Measurements from ENCODE around the gene P3H3. TPM values are rescaled to one million over a fixed set of nuclear protein-coding genes. Genes with fewer than 3 reads are reported as not detected.

P3H3 gene
- polyA plus RNA-seq, 1 experiment = 71.6 TPM

GRCh38 chr12:6830286-6830890 is 2.2 kb downstream of the P3H3 start:
- Histone ChIP-seq H3K4me3 (ENCODE audit: low read depth, low read length) (no peak overlapping the region; the same call in 1 of the 2 replicates), H3K27me3 (ENCODE audit: control insufficient read depth, insufficient read depth, low read length) (no peaks in the 10 kb centered on the region), H3K36me3 (ENCODE audit: control insufficient read depth, insufficient read depth, low read length) (peaks cover 22% of the 10 kb centered on the region)
- POLR2A ChIA-PET = interaction anchor here (0.9 kb wide), 1 partner anchor 21 kb away, joined by 4 read pairs; the partner anchor contains the start of gene USP5
- no peak for TF ChIP-seq CTCF (IDR thresholded peaks at IDR 0.05; ENCODE audit: insufficient read depth, low read depth, low read length)
- DNase-seq (ENCODE audit: low read depth) = no peak
- CTCF ChIA-PET = interaction anchor here (0.9 to 12.9 kb wide), 6 partner anchors 9 to 94 kb away, joined by 3 to 92 read pairs (median 4); partner anchors contain the start of genes GPR162 and MLF2

GRCh38 chr12:6830999-6831398 is 2.8 kb downstream of the P3H3 start:
- Histone ChIP-seq H3K4me3 (ENCODE audit: low read depth, low read length) (no peak overlapping the region), H3K36me3 (ENCODE audit: control insufficient read depth, insufficient read depth, low read length) (peaks cover 22% of the 10 kb centered on the region), H3K27me3 (ENCODE audit: control insufficient read depth, insufficient read depth, low read length) (no peaks in the 10 kb centered on the region)
- CTCF ChIA-PET = interaction anchor here (0.9 to 12.9 kb wide), 4 partner anchors 10 to 94 kb away, joined by 3 to 92 read pairs (median 4); partner anchors contain the start of genes GPR162 and MLF2
- DNase-seq (ENCODE audit: low read depth) = no peak
- POLR2A ChIA-PET = interaction anchor here (0.9 kb wide), 1 partner anchor 21 kb away, joined by 4 read pairs; the partner anchor contains the start of gene USP5
- TF ChIP-seq CTCF (IDR thresholded peaks at IDR 0.05; ENCODE audit: insufficient read depth, low read depth, low read length) = no peak

GRCh38 chr12:6831450-6831995 is 3.3 kb downstream of the P3H3 start:
- Histone ChIP-seq H3K27me3 (ENCODE audit: control insufficient read depth, insufficient read depth, low read length) (no peaks in the 10 kb centered on the region), H3K4me3 (ENCODE audit: low read depth, low read length) (no peak overlapping the region), H3K36me3 (ENCODE audit: control insufficient read depth, insufficient read depth, low read length) (peaks cover 25% of the 10 kb centered on the region)
- TF ChIP-seq CTCF (IDR thresholded peaks at IDR 0.05; ENCODE audit: insufficient read depth, low read depth, low read length) = no peak
- ChIA-PET CTCF (interaction anchor here (1.0 to 12.9 kb wide), 5 partner anchors 10 to 78 kb away, joined by 3 to 111 read pairs (median 5); partner anchors contain the start of genes CDCA3, GPR162, MLF2 and USP5), POLR2A (interaction anchor here (0.5 kb wide), 1 partner anchor 8 kb away, joined by 3 read pairs; no protein-coding TSS in a partner anchor)
- DNase-seq (ENCODE audit: low read depth) = no peak

GRCh38 chr12:6832125-6832524 is 3.9 kb downstream of the P3H3 start:
- Histone ChIP-seq H3K4me3 (ENCODE audit: low read depth, low read length) (no peak overlapping the region), H3K27me3 (ENCODE audit: control insufficient read depth, insufficient read depth, low read length) (no peaks in the 10 kb centered on the region), H3K36me3 (ENCODE audit: control insufficient read depth, insufficient read depth, low read length) (peaks cover 30% of the 10 kb centered on the region)
- no peak for DNase-seq (ENCODE audit: low read depth)
- no peak for TF ChIP-seq CTCF (IDR thresholded peaks at IDR 0.05; ENCODE audit: insufficient read depth, low read depth, low read length)
- ChIA-PET POLR2A (interaction anchor here (0.5 kb wide), 1 partner anchor 8 kb away, joined by 3 read pairs; no protein-coding TSS in a partner anchor), CTCF (interaction anchor here (1.2 to 12.9 kb wide), 6 partner anchors 11 to 79 kb away, joined by 3 to 111 read pairs (median 18); partner anchors contain the start of genes CDCA3, GPR162, MLF2 and SPSB2)

Data from BJ (cell line).